Endodermal cell (in vitro differentiated cells): ENCODE results near the gene MAPK1. TPM values are rescaled to one million over a fixed set of nuclear protein-coding genes. Genes with fewer than 3 reads are reported as not detected.
"Not testable (repeated sequence)": the region's sequence is repeated elsewhere in the genome, so short reads cannot be mapped to it uniquely, and the experiment has no call there.

ENCODE experiments used
- DNase-seq: peaks from one replicate; pipeline ENCODE4 v3.0.0-alpha.2; 2017
- H3K27ac ChIP-seq: 2 replicates; pipeline ENCODE4 v1.5.1; 2013; ENCODE audit warnings: mild to moderate bottlenecking, low read depth, low read length, moderate library complexity
- H3K27me3 ChIP-seq: 2 replicates; pipeline ENCODE4 v1.6.1; 2013; ENCODE audit warnings: mild to moderate bottlenecking, low read length, moderate library complexity; ENCODE audit not compliant: insufficient read depth, control insufficient read depth, poor library complexity, severe bottlenecking
- H3K36me3 ChIP-seq: 2 replicates; pipeline ENCODE4 v1.7.0; 2013; ENCODE audit warnings: mild to moderate bottlenecking, low read length, moderate library complexity; ENCODE audit not compliant: control insufficient read depth, insufficient read depth
- H3K4me1 ChIP-seq: one replicate; pipeline ENCODE4 v1.7.0; 2013; ENCODE audit warnings: low read length; ENCODE audit not compliant: control insufficient read depth, insufficient read depth
- H3K4me3 ChIP-seq: 2 replicates; pipeline ENCODE4 v1.5.1; 2013; ENCODE audit warnings: mild to moderate bottlenecking, low read length, moderate library complexity
- H3K9ac ChIP-seq: 2 replicates; pipeline ENCODE4 v1.6.1; 2013; ENCODE audit warnings: mild to moderate bottlenecking, low read length, moderate library complexity; ENCODE audit not compliant: poor library complexity, severe bottlenecking; ENCODE audit errors: extremely low read depth
- H3K9me3 ChIP-seq: 2 replicates; pipeline ENCODE4 v1.6.1; 2013; ENCODE audit warnings: mild to moderate bottlenecking, low read length, moderate library complexity; ENCODE audit not compliant: control insufficient read depth
- H3K27ac Mint-ChIP-seq: 2 replicates; pipeline ENCODE4 v1.8.0; 2020; ENCODE audit warnings: mixed read lengths
- H3K27me3 Mint-ChIP-seq: 2 replicates; pipeline ENCODE4 v1.8.0; 2021; ENCODE audit warnings: mild to moderate bottlenecking, mixed read lengths; ENCODE audit not compliant: insufficient read depth
- H3K36me3 Mint-ChIP-seq: 2 replicates; pipeline ENCODE4 v1.8.0; 2020; ENCODE audit warnings: low read depth, mixed read lengths
- H3K4me1 Mint-ChIP-seq: 2 replicates; pipeline ENCODE4 v1.8.0; 2020; ENCODE audit warnings: mixed read lengths
- H3K4me3 Mint-ChIP-seq: 2 replicates; pipeline ENCODE4 v1.8.0; 2020; ENCODE audit warnings: mild to moderate bottlenecking, moderate library complexity, mixed read lengths
- H3K9me3 Mint-ChIP-seq: 2 replicates; pipeline ENCODE4 v1.8.0; 2020; ENCODE audit warnings: mild to moderate bottlenecking, mixed read lengths
- CTCF ChIP-seq: fragments of 200-600 bp; sonication (generic); conservative IDR thresholded peaks from 2 replicates; pipeline ENCODE4 v1.5.0; 2021; ENCODE audit warnings: antibody characterized with exemption, mild to moderate bottlenecking
- WGBS, 2 experiments: methylation state at CpG; one replicate each; pipeline versions ENCODE4 v1.1.5 to v1.1.7; 2013; ENCODE audit warnings: missing lambda C conversion rate in 2 of 2, mixed read lengths in 1 of 2; ENCODE audit not compliant: insufficient coverage in 1 of 2, insufficient read length in 1 of 2; 5-methylcytosine and 5-hydroxymethylcytosine counted together
- total RNA-seq, 2 donors: library from RNA; stranded (reverse); fragmentation: NEBNext Ultra II Directional in 1 of 2; extraction: Animal tissue kit (Norgen Biotek cat#: 25700) in 1 of 2; gene quantifications; 2 replicates in 1 of 2; 3 replicates in 1 of 2; pipeline ENCODE4 v1.2.1, GENCODE V29; 2021

The MAPK1 gene
- total RNA-seq, 2 donors from 2014 or later: 76.8 to 78.6 TPM

- DNase-seq: no peak
- TF ChIP-seq CTCF: no peak
- peaks cover 50% of the 10 kb centered on the region for H3K36me3 Mint-ChIP-seq
- no peak overlapping the region for H3K27ac Mint-ChIP-seq
- no peaks in the 10 kb centered on the region for H3K27me3 ChIP-seq
- H3K27me3 Mint-ChIP-seq: no peaks in the 10 kb centered on the region
- peaks cover 18% of the 10 kb centered on the region for H3K9me3 ChIP-seq
- WGBS, 2 experiments: 100% methylated on average over 1 of the region's 1 CpG
- H3K9ac ChIP-seq: no peak overlapping the region
- peaks cover 14% of the 10 kb centered on the region for H3K4me1 Mint-ChIP-seq
- H3K4me1 ChIP-seq: no peaks in the 10 kb centered on the region
- no peak overlapping the region for H3K4me3 Mint-ChIP-seq
- H3K36me3 ChIP-seq: peaks cover 26% of the 10 kb centered on the region
- peaks cover 24% of the 10 kb centered on the region for H3K9me3 Mint-ChIP-seq
- H3K27ac ChIP-seq: no peak overlapping the region
- no peak overlapping the region for H3K4me3 ChIP-seq
Observed at GRCh38 chr22:21849489-21849888, 18.0 kb downstream of the MAPK1 start.

GRCh38 chr22:21848057-21848456 is 19.4 kb downstream of the MAPK1 start:
- H3K4me3 Mint-ChIP-seq, H3K27me3 Mint-ChIP-seq: not testable (repeated sequence)
- peaks cover 14% of the 10 kb centered on the region for H3K4me1 Mint-ChIP-seq

GRCh38 chr22:21845558-21846453 is 21.6 kb downstream of the MAPK1 start:
- H3K4me1 ChIP-seq: no peaks in the 10 kb centered on the region
- H3K4me3 Mint-ChIP-seq: no peak overlapping the region
- H3K4me1 Mint-ChIP-seq: peaks cover 14% of the 10 kb centered on the region
- H3K9ac ChIP-seq: no peak overlapping the region
- H3K27ac Mint-ChIP-seq: no peak overlapping the region
- H3K9me3 Mint-ChIP-seq: peaks cover 24% of the 10 kb centered on the region
- H3K4me3 ChIP-seq: no peak overlapping the region
- no peak overlapping the region for H3K27ac ChIP-seq
- no peaks in the 10 kb centered on the region for H3K27me3 Mint-ChIP-seq
- WGBS, 2 experiments: 100% methylated on average over 1 of the region's 1 CpG
- no peaks in the 10 kb centered on the region for H3K27me3 ChIP-seq
- DNase-seq: no peak
- peaks cover 18% of the 10 kb centered on the region for H3K9me3 ChIP-seq
- peaks cover 27% of the 10 kb centered on the region for H3K36me3 Mint-ChIP-seq
- peaks cover 27% of the 10 kb centered on the region for H3K36me3 ChIP-seq
- TF ChIP-seq CTCF: no peak

More at GRCh38 chr22:21848057-21848456, 19.4 kb downstream of the MAPK1 start:
- Mint-ChIP-seq H3K9me3 (peaks cover 24% of the 10 kb centered on the region), H3K36me3 (peaks cover 41% of the 10 kb centered on the region)
- H3K27ac ChIP-seq, H3K4me3 ChIP-seq, H3K9ac ChIP-seq, H3K4me1 ChIP-seq, DNase-seq, H3K27me3 ChIP-seq, H3K27ac Mint-ChIP-seq: not testable (repeated sequence)
- 92 to 93% methylated on average over 3 to 4 of the region's 5 CpGs for WGBS, 2 experiments
- Histone ChIP-seq H3K36me3 (peaks cover 31% of the 10 kb centered on the region), H3K9me3 (peaks cover 18% of the 10 kb centered on the region)
